ENCODE results near the gene E2F1. TPM values are rescaled to one million over a fixed set of nuclear protein-coding genes. Genes with fewer than 3 reads are reported as not detected.

The E2F1 gene
- total and polyA plus RNA-seq, 2 donors (not counting 3 experiments of a cell fraction or from before 2014, with no cell fraction given), result 20.7 to 29.6 TPM

DNA sequence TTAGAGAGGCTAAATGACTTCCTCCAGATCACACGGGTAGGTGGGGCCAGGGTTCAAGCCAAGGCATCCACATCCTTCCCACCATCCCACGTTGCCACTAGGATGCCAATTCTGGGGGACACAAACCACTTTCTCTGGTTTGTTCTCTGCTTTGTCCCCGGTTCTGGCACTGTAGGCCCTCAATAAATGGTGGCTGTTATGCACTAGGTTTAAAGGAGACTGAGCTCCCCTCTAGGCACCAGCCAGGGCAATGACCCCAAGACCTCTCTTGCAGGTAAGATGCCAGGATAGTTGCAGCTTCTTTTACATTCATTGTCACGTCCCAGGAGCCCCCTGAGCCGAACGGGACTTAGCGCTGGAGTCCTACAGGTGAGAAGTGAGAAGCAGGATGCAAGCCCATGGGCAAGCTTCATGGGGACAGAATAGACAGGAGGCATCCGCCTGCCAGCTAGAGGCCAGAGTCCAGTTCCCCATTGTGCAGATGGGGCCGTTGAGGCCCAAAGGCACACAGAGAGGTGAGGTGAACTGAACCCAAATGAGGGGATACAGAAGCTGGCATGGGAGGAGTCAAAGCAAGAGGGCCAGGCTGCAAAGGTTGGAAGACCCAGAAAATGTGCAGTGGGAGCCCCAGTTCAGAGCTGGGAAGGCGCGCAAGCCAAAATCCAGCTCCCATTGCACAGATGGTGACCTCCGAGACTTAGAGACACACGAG is 33.2 kb upstream of the E2F1 start:
- peaks cover 2% of the 10 kb centered on the region for H3K4me1 ChIP-seq (ENCODE audit: control insufficient read depth, extremely low read depth, insufficient read depth, low read length)
- peak overlapping the region in 2 of 3 experiments; percentile 34 to 68 for H3K4me3 ChIP-seq (replicated peaks in 1 of 3; ENCODE audit: insufficient read depth in 1 of 3, low read depth in 1 of 3, low read length in 3 of 3)
- intact Hi-C loops (cut with micrococcal nuclease) (no loop called here), dilution Hi-C loops (cut with MboI; ENCODE audit: extremely low pct_ligation_motif_present, low sequenced_read_pairs) (no loop called here)
- FAIRE-seq (no peak), DNase-seq (ENCODE audit: low read depth, low spot score) (no peak)
- H3K27me3 ChIP-seq (ENCODE audit: control insufficient read depth in 2 of 2, insufficient read depth in 2 of 2, low read length in 2 of 2), result no peaks in the 10 kb centered on the region
- ChIA-PET CTCF (interaction anchor here (1.0 to 2.7 kb wide), 5 partner anchors 12 to 195 kb away, joined by 3 to 10 read pairs (median 4); partner anchors contain the start of gene ZNF341), POLR2A (no interaction called here)
- TF ChIP-seq POLR2AphosphoS5 (IDR thresholded peaks at IDR 0.05; ENCODE audit: insufficient read depth, low read depth, low read length) (no peak), MYC (IDR thresholded peaks at IDR 0.05; ENCODE audit: low read depth, low read length) (no peak), GATA2 (IDR thresholded peaks at IDR 0.05; ENCODE audit: insufficient read depth, insufficient read length, low read depth, low read length) (no peak), POLR2A (IDR thresholded peaks at IDR 0.05; ENCODE audit: low read depth, low read length) (no peak), FOS (IDR thresholded peaks at IDR 0.05; ENCODE audit: borderline replicate concordance, insufficient read depth, low read length) (no peak), JUN (IDR thresholded peaks at IDR 0.05; ENCODE audit: borderline replicate concordance, insufficient read depth, insufficient read length, low read depth) (no peak), EZH2 (IDR thresholded peaks at IDR 0.05; ENCODE audit: borderline replicate concordance, low read depth, low read length, severe bottlenecking) (no peak), MAX (IDR thresholded peaks at IDR 0.05; ENCODE audit: insufficient read depth, insufficient read length) (no peak)
- TF ChIP-seq, protein P1, sequence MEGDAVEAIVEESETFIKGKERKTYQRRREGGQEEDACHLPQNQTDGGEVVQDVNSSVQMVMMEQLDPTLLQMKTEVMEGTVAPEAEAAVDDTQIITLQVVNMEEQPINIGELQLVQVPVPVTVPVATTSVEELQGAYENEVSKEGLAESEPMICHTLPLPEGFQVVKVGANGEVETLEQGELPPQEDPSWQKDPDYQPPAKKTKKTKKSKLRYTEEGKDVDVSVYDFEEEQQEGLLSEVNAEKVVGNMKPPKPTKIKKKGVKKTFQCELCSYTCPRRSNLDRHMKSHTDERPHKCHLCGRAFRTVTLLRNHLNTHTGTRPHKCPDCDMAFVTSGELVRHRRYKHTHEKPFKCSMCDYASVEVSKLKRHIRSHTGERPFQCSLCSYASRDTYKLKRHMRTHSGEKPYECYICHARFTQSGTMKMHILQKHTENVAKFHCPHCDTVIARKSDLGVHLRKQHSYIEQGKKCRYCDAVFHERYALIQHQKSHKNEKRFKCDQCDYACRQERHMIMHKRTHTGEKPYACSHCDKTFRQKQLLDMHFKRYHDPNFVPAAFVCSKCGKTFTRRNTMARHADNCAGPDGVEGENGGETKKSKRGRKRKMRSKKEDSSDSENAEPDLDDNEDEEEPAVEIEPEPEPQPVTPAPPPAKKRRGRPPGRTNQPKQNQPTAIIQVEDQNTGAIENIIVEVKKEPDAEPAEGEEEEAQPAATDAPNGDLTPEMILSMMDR (IDR thresholded peaks at IDR 0.05; ENCODE audit: extremely low read depth in 1 of 2, insufficient read depth in 1 of 2, low read depth in 1 of 2, low read length in 2 of 2), result no peak
- peak overlapping the region; percentile 67 for H2AFZ ChIP-seq (ENCODE audit: low read depth, low read length)
- no peaks in the 10 kb centered on the region for H3K36me3 ChIP-seq (ENCODE audit: control insufficient read depth in 2 of 2, extremely low read depth in 1 of 2, insufficient read depth in 2 of 2, low read length in 2 of 2)
- no peak overlapping the region for H3K9ac ChIP-seq (replicated peaks; ENCODE audit: extremely low read depth, insufficient read depth, low read length)
- H3K27ac ChIP-seq (ENCODE audit: insufficient read depth, low read depth, low read length), result no peak overlapping the region
- no peaks in the 10 kb centered on the region for H3K79me2 ChIP-seq (ENCODE audit: control insufficient read depth, insufficient read depth, low read length)
- H3K9me1 ChIP-seq (replicated peaks; ENCODE audit: control insufficient read depth, extremely low read depth, insufficient read depth, low read length), result no peaks in the 10 kb centered on the region
- peak overlapping the region; percentile 14 for H3K4me2 ChIP-seq (ENCODE audit: insufficient read depth, low read length)
- H4K20me1 ChIP-seq (replicated peaks; ENCODE audit: control insufficient read depth, extremely low read depth, insufficient read depth, low read length), result no peaks in the 10 kb centered on the region
- H3K9me3 ChIP-seq (replicated peaks; ENCODE audit: control insufficient read depth, insufficient read depth, low read length), result no peaks in the 10 kb centered on the region
- TSS peak; percentile 85 for BruUV-seq (replicated peaks)
